Ovary (tissue), 3 donors: ENCODE measurements around the gene TLN1.

Experiments
- CTCF ChIP-seq, 3 donors: fragments of 450-650 bp in 2 of 3; fragments of 200-600 bp in 1 of 3; IDR thresholded peaks; one replicate each; pipeline versions ENCODE4 v1.5.1 to v1.8.0; 2016 to 2022; ENCODE audit warnings: antibody characterized with exemption in 3 of 3, mild to moderate bottlenecking in 1 of 3
- POLR2A ChIP-seq: fragments of 450-650 bp; IDR thresholded peaks from one replicate; pipeline ENCODE4 v1.6.1; 2017; ENCODE audit warnings: antibody characterized with exemption, mild to moderate bottlenecking, moderate library complexity
- donor health status: DM: no; HTN: no; CAD: no.

GRCh38 chr9:35673132-35674024 is 58.6 kb downstream of the TLN1 start, which contains the start of gene CA9:
- TF ChIP-seq CTCF (IDR thresholded peaks at IDR 0.05) (no peak), POLR2A (no peak)
